HepG2 (cell line): Measurements from ENCODE around the gene TCF12. TPM values are rescaled to one million over a fixed set of nuclear protein-coding genes. Genes with fewer than 3 reads are reported as not detected.

ENCODE experiments used
- ATAC-seq: fragments of 200-7000 bp; cut with Tn5 transposase; 3 replicates; pipeline ENCODE4 v1.9.1; 2020; ENCODE audit warnings: mild to moderate bottlenecking, moderate library complexity
- BruUV-seq: library from RNA; stranded (reverse); fragments of 400-500 nt; replicated peaks from 2 replicates; lab custom pipeline; 2021; lab: Mats Ljungman, UMichigan
- CTCF ChIA-PET: fragments of 300-600 bp; formaldehyde crosslinking; extraction: SDS; loops from one replicate; lab custom pipeline; 2021; ENCODE audit warnings: low total read pairs, inconsistent platforms, low intra/inter-chr PET ratio; lab: Yijun Ruan, JAX
- POLR2A ChIA-PET: fragments of 350-600 bp; sonication (Branson Sonifier 250); formaldehyde crosslinking; loops from one replicate; lab custom pipeline; 2020; ENCODE audit warnings: antibody characterized with exemption, inconsistent platforms; lab: Yijun Ruan, JAX
- DNase-seq: peaks from one replicate; pipeline ENCODE4 v3.0.0-alpha.2; 2015; ENCODE audit warnings: low spot score
- FAIRE-seq: peaks from 3 replicates; lab custom pipeline; 2011; peaks lifted over from hg19 to GRCh38; lab: Jason Lieb, UNC
- H2AFZ ChIP-seq: one replicate; pipeline ENCODE4 v1.6.1; 2011; ENCODE audit warnings: low read length, inconsistent platforms
- H3K27ac ChIP-seq: fragments of 300-600 bp; 3 replicates; pipeline ENCODE4 v1.8.0; 2011; ENCODE audit warnings: mixed run types, mild to moderate bottlenecking, mixed read lengths, low read length, inconsistent platforms; ENCODE audit not compliant: insufficient read depth; ENCODE audit errors: extremely low read length
- H3K27me3 ChIP-seq, 2 experiments: fragments of 200-600 bp in 1 of 2; 2 replicates in 1 of 2; 3 replicates in 1 of 2; pipeline versions ENCODE4 v1.6.0 to v1.8.0; 2011; ENCODE audit warnings: low read length in 2 of 2, mild to moderate bottlenecking in 2 of 2, moderate library complexity in 2 of 2, inconsistent platforms in 1 of 2; ENCODE audit not compliant: insufficient read depth in 2 of 2, control insufficient read depth in 1 of 2
- H3K36me3 ChIP-seq, 2 experiments: fragments of 200-600 bp in 1 of 2; replicated peaks in 1 of 2; 2 replicates in 1 of 2; 3 replicates in 1 of 2; pipeline versions ENCODE4 v1.5.1 to v1.8.0; 2011; ENCODE audit warnings: low read length in 2 of 2, inconsistent platforms in 1 of 2; ENCODE audit not compliant: insufficient read depth in 2 of 2, control insufficient read depth in 1 of 2
- H3K4me1 ChIP-seq: 2 replicates; pipeline ENCODE4 v1.5.1; 2012; ENCODE audit warnings: low read length, inconsistent platforms; ENCODE audit not compliant: insufficient read depth
- H3K4me2 ChIP-seq: 2 replicates; pipeline ENCODE4 v1.6.0; 2011; ENCODE audit warnings: low read depth, low read length, inconsistent platforms
- H3K4me3 ChIP-seq, 3 experiments: fragments of 200-600 bp in 1 of 3; sonication (generic), shearing (Covaris generic) in 1 of 3; replicated peaks in 1 of 3; 2 replicates each; pipeline ENCODE4 v1.5.1; 2011 to 2016; ENCODE audit warnings: low read length in 3 of 3, inconsistent platforms in 2 of 3, low read depth in 2 of 3, mild to moderate bottlenecking in 2 of 3, control low read depth in 1 of 3, mixed read lengths in 1 of 3; ENCODE audit not compliant: insufficient read depth in 1 of 3
- H3K79me2 ChIP-seq: one replicate; pipeline ENCODE4 v1.6.1; 2011; ENCODE audit warnings: low read length, inconsistent platforms; ENCODE audit not compliant: insufficient read depth
- H3K9ac ChIP-seq: 2 replicates; pipeline ENCODE4 v1.6.0; 2011; ENCODE audit warnings: mild to moderate bottlenecking, low read depth, low read length, inconsistent platforms; ENCODE audit not compliant: insufficient read depth
- H3K9me3 ChIP-seq: 2 replicates; pipeline ENCODE4 v1.5.1; 2012; ENCODE audit warnings: mild to moderate bottlenecking, low read length
- H4K20me1 ChIP-seq: 2 replicates; pipeline ENCODE4 v1.6.0; 2011; ENCODE audit warnings: inconsistent platforms, mild to moderate bottlenecking, low read length, moderate library complexity; ENCODE audit not compliant: insufficient read depth
- ARNT ChIP-seq: fragments of 450-650 bp; IDR thresholded peaks from 2 replicates; pipeline ENCODE4 v1.6.1; 2017
- ATAD3A ChIP-seq: sonication (generic); formaldehyde crosslinking; IDR thresholded peaks from 2 replicates; pipeline ENCODE4 v1.4.0; 2020; ENCODE audit warnings: missing genetic modification reagents
- DZIP1 ChIP-seq: sonication (generic); formaldehyde crosslinking; IDR thresholded peaks from 2 replicates; pipeline ENCODE4 v1.5.0; 2020; ENCODE audit warnings: mild to moderate bottlenecking, missing genetic modification reagents
- EZH2 ChIP-seq: conservative IDR thresholded peaks from 2 replicates; pipeline ENCODE4 v1.6.1; 2012; ENCODE audit warnings: mild to moderate bottlenecking, low read depth, low read length, moderate library complexity
- HDAC2 ChIP-seq: sonication (generic); formaldehyde crosslinking; IDR thresholded peaks from 2 replicates; pipeline ENCODE4 v1.4.0; 2020; ENCODE audit warnings: missing genetic modification reagents
- NFAT5 ChIP-seq: sonication (generic); formaldehyde crosslinking; IDR thresholded peaks from 2 replicates; pipeline ENCODE4 v1.4.0; 2020; ENCODE audit warnings: missing genetic modification reagents
- POLR2G ChIP-seq: fragments of 200-400 bp; formaldehyde crosslinking; IDR thresholded peaks from 2 replicates; pipeline ENCODE4 v1.6.1; 2018; ENCODE audit warnings: mild to moderate bottlenecking, low read depth, low read length, moderate library complexity
- RELA ChIP-seq: sonication (generic); formaldehyde crosslinking; IDR thresholded peaks from 2 replicates; pipeline ENCODE4 v1.4.0; 2020; ENCODE audit warnings: missing genetic modification reagents
- RFX3 ChIP-seq: IDR thresholded peaks from 2 replicates; pipeline ENCODE4 v1.6.1; 2016; ENCODE audit warnings: missing biosample characterization, missing genetic modification reagents
- RFX5 ChIP-seq: IDR thresholded peaks from 2 replicates; pipeline ENCODE4 v1.6.1; 2011; ENCODE audit warnings: low read depth, low read length, improper control_type of control experiment
- SAFB2 ChIP-seq: sonication (generic); formaldehyde crosslinking; IDR thresholded peaks from 2 replicates; pipeline ENCODE4 v1.5.1; 2020; ENCODE audit warnings: missing genetic modification reagents, low read depth, mild to moderate bottlenecking, borderline replicate concordance
- TRAFD1 ChIP-seq: sonication (generic); formaldehyde crosslinking; IDR thresholded peaks from 2 replicates; pipeline ENCODE4 v1.5.1; 2020; ENCODE audit warnings: missing genetic modification reagents, mild to moderate bottlenecking, borderline replicate concordance
- XBP1 ChIP-seq: sonication (generic); formaldehyde crosslinking; IDR thresholded peaks from 2 replicates; pipeline ENCODE4 v1.5.0; 2020; ENCODE audit warnings: missing genetic modification reagents
- ZNF251 ChIP-seq: sonication (generic); formaldehyde crosslinking; IDR thresholded peaks from 2 replicates; pipeline ENCODE4 v1.9.0; 2021; ENCODE audit warnings: mild to moderate bottlenecking, missing genetic modification reagents
- ZNF296 ChIP-seq: sonication (generic); formaldehyde crosslinking; conservative IDR thresholded peaks from 2 replicates; pipeline ENCODE4 v1.5.0; 2020; ENCODE audit warnings: mild to moderate bottlenecking, missing genetic modification reagents
- ZNF724P ChIP-seq: sonication (generic); formaldehyde crosslinking; IDR thresholded peaks from 2 replicates; pipeline ENCODE4 v1.8.0; 2022; ENCODE audit warnings: missing genetic modification reagents, borderline replicate concordance
- ZNF768 ChIP-seq: sonication (generic); formaldehyde crosslinking; IDR thresholded peaks from 2 replicates; pipeline ENCODE4 v1.4.0; 2020; ENCODE audit warnings: missing genetic modification reagents
- ZNF883 ChIP-seq: sonication (generic); formaldehyde crosslinking; IDR thresholded peaks from 2 replicates; pipeline ENCODE4 v1.5.1; 2020; ENCODE audit warnings: mild to moderate bottlenecking, missing genetic modification reagents; ENCODE audit errors: not compliant biosample characterization
- WGBS: methylation state at CpG from one replicate; pipeline ENCODE4 v1.1.6; 2017; ENCODE audit warnings: low lambda C conversion rate; 5-methylcytosine and 5-hydroxymethylcytosine counted together
- in situ Hi-C: cut with HindIII; loops from 2 replicates; pipeline ENCODE4 v1.10.0; 2017; ENCODE audit warnings: low pct_unique_long_range_greater_than_20kb; ENCODE audit not compliant: extremely low pct_ligation_motif_present
- intact Hi-C: fragments of 100-400 bp; cut with micrococcal nuclease; formaldehyde crosslinking; loops from one replicate; pipeline ENCODE4 v1.10.0; 2022; ENCODE audit not compliant: unreplicated experiment
- polyA plus RNA-seq, 8 experiments: library from polyadenylated mRNA; depleted of rRNA in 3 of 8; stranded (reverse) in 7 of 8; unstranded in 1 of 8; fragments of >200 nt; fragmentation: Illumina TruSeq in 4 of 8; extraction: Trizol in 4 of 8; gene quantifications; 2 replicates each; pipeline versions ENCODE4 v1.2.1 to v1.2.3, GENCODE V29; 2011 to 2016; ENCODE audit warnings: low read depth in 4 of 8, missing spikeins in 1 of 8, mixed read lengths in 1 of 8; ENCODE audit not compliant: insufficient read depth in 1 of 8
- total RNA-seq, 5 experiments: library from RNA; depleted of rRNA; stranded (reverse); fragments of >200 nt; fragmentation: Illumina TruSeq; extraction: Trizol; gene quantifications; 2 replicates each; pipeline ENCODE4 v1.2.3, GENCODE V29; 2016; ENCODE audit warnings: low read depth in 1 of 5

The TCF12 gene
- total and polyA plus RNA-seq, 2 of the 13 experiments (the other 11 are each of a cell fraction or from before 2014, with no cell fraction given): 48.6 to 51.1 TPM

- POLR2A ChIA-PET: no interaction called here
- intact Hi-C loops: no loop called here
- Histone ChIP-seq H3K9ac (no peak overlapping the region), H3K4me1 (no peaks in the 10 kb centered on the region), H2AFZ (no peak overlapping the region), H3K79me2 (no peaks in the 10 kb centered on the region), H3K4me2 (no peak overlapping the region), H4K20me1 (no peaks in the 10 kb centered on the region), H3K27me3 (no peaks in the 10 kb centered on the region), H3K9me3 (no peaks in the 10 kb centered on the region), H3K4me3 (no peak overlapping the region), H3K36me3 (peaks cover 11 to 46% of the 10 kb centered on the region in 2 experiments), H3K27ac (no peak overlapping the region)
- BruUV-seq: TSS peak; percentile 11
- WGBS: 93% methylated on average over 2 of the region's 2 CpGs
- CTCF ChIA-PET: no interaction called here
- no peak for FAIRE-seq
- in situ Hi-C loops: no loop called here
- no peak for DNase-seq
- no peak for ATAC-seq
- TF ChIP-seq ZNF883 (CRISPR knock-in tag): no peak
- no peak for TF ChIP-seq ZNF724P (CRISPR knock-in tag)
- TF ChIP-seq TRAFD1 (CRISPR knock-in tag): no peak
- no peak for TF ChIP-seq SAFB2
- TF ChIP-seq HDAC2 (CRISPR knock-in tag): no peak
- TF ChIP-seq NFAT5 (CRISPR knock-in tag): no peak
- TF ChIP-seq RELA (CRISPR knock-in tag): no peak
- TF ChIP-seq DZIP1 (CRISPR knock-in tag): no peak
- no peak for TF ChIP-seq ZNF251
- TF ChIP-seq RFX5: no peak
- no peak for TF ChIP-seq XBP1 (CRISPR knock-in tag)
- no peak for TF ChIP-seq POLR2G
- no peak for TF ChIP-seq ARNT
- no peak for TF ChIP-seq EZH2
- no peak for TF ChIP-seq RFX3 (CRISPR knock-in tag)
- no peak for TF ChIP-seq ZNF296
- TF ChIP-seq ZNF768: no peak
- TF ChIP-seq ATAD3A: no peak
These were observed 318.8 kb downstream of the TCF12 start for GRCh38 chr15:57237301-57237642.
